ENCODE data around the gene SLBP. TPM values are rescaled to one million over a fixed set of nuclear protein-coding genes. Genes with fewer than 3 reads are reported as not detected.

The SLBP gene
- 10 to 100 TPM; 17.0 to 25.6 (median 21.0) TPM for total RNA-seq

DNA sequence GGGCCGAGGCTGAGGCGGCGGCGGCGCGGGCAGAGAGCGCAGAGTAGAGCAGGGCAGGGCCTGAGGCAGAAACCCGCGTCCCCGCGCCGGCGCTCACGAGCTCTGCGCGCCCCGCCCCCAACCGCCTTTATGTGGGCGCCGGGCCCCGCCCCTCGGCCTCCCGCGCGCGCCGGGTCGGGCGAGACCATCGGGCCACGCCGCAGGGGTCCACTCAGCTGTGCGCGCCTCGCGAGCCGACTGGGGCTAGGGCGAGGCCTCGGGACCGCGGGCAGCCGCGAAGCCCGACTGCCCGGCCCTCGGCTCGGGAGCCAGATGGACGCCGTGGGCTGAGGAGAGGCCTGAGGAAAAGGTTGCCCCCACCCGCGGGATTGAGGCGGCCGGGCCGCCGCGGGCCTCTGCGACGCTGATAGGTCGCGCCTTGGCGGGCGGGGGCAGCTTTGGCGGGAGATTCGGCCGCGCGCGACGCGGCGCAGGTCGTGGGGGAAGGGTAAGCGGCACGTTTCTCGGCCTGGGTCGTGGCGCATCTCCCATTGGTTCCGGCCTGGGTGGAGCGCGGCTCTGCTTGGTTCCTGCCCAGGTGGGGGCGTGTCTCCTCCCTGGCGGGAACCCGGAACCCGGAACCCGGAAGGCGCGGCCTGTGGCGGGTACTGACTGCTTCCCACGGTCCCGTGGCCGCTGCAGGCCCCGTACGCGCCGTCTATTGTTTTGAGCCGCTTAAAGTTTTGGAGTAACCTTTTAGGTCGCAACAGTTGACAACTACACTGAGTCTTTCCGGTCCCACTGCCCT is at the start of gene SLBP:
SLBP (minus strand) TSS at position 104 of the 787 bp plus-strand sequence. CDS start 131 bp downstream, outside the sequence.
- ATAC-seq = peak; percentile 87 to 89
- in situ Hi-C loops (cut with MboI; ENCODE audit: low sequenced_read_pairs in 4 of 4) (no loop called here), intact Hi-C loops (cut with DNase I; ENCODE audit: low total_unique reads) (loop anchor here (1.0 to 5.0 kb wide), 4 partner anchors 9 to 159 kb away; partner anchors contain the start of genes FAM53A, LETM1, NSD2 and TACC3)
- no peaks in the 10 kb centered on the region for H3K27me3 ChIP-seq
- peak within 1 kb of the TSS; percentile 66 to 77 (median 74) for H3K4me3 ChIP-seq
- TF ChIP-seq POLR2A (IDR thresholded peaks at IDR 0.05) = peak; percentile 94 to 95
- TF ChIP-seq, protein P1, sequence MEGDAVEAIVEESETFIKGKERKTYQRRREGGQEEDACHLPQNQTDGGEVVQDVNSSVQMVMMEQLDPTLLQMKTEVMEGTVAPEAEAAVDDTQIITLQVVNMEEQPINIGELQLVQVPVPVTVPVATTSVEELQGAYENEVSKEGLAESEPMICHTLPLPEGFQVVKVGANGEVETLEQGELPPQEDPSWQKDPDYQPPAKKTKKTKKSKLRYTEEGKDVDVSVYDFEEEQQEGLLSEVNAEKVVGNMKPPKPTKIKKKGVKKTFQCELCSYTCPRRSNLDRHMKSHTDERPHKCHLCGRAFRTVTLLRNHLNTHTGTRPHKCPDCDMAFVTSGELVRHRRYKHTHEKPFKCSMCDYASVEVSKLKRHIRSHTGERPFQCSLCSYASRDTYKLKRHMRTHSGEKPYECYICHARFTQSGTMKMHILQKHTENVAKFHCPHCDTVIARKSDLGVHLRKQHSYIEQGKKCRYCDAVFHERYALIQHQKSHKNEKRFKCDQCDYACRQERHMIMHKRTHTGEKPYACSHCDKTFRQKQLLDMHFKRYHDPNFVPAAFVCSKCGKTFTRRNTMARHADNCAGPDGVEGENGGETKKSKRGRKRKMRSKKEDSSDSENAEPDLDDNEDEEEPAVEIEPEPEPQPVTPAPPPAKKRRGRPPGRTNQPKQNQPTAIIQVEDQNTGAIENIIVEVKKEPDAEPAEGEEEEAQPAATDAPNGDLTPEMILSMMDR (IDR thresholded peaks at IDR 0.05 in 4 of 5, conservative IDR thresholded peaks at IDR 0.05 in 1 of 5) = peak in 1 of 5 experiments; percentile 24
- H3K9me3 ChIP-seq = no peaks in the 10 kb centered on the region
- DNase-seq = peak; percentile 93 to 94
- H3K36me3 ChIP-seq = peaks cover 0 to 8% of the 10 kb centered on the region in 2 donors
- peak within 1 kb of the TSS; percentile 91 to 96 (median 95) for H3K27ac ChIP-seq
- H3K4me1 ChIP-seq = peaks cover 18 to 25% of the 10 kb centered on the region in 2 donors

DNA sequence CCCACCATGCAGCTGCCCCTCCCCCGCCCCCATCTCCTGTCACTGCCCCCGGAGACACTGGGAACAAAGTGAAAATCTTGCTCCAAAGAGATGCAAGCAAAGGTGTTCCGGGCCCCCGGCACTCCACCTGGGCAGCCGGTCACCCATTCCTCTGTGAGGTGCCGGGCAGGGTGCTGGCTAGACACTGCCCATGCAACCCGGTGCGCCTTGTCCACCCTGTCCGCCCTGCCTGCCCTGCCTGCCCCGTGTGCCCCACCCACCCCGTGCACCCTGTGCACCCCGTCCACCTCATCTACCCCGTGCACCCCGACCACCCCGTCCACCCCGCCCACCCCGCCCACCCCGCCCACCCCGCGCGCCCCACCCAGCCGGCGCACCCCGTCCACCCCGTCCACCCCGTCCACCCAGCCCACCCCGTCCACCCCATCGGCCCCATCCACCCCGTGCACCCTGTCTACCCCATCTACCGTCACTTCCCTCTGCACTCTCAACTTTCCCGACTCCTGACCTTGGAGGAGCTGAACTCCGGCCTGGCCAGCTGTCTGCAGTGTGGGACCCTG is 49.1 kb upstream of the SLBP start:
- TF ChIP-seq, protein P1 (IDR thresholded peaks at IDR 0.05 in 4 of 5, conservative IDR thresholded peaks at IDR 0.05 in 1 of 5) = no peak
- TF ChIP-seq POLR2A (IDR thresholded peaks at IDR 0.05) = no peak
- H3K36me3 ChIP-seq = no peaks in the 10 kb centered on the region
- no peak overlapping the region for H3K4me3 ChIP-seq
- no peak for ATAC-seq
- H3K27ac ChIP-seq = no peak overlapping the region
- in situ Hi-C loops (cut with MboI; ENCODE audit: low sequenced_read_pairs in 4 of 4) (no loop called here), intact Hi-C loops (cut with DNase I; ENCODE audit: low total_unique reads) (no loop called here)
- no peaks in the 10 kb centered on the region for H3K9me3 ChIP-seq
- H3K4me1 ChIP-seq = peaks cover 0 to 7% of the 10 kb centered on the region in 2 donors
- peaks cover 0 to 7% (median 0%) of the 10 kb centered on the region in 3 donors for H3K27me3 ChIP-seq
- DNase-seq = no peak

DNA sequence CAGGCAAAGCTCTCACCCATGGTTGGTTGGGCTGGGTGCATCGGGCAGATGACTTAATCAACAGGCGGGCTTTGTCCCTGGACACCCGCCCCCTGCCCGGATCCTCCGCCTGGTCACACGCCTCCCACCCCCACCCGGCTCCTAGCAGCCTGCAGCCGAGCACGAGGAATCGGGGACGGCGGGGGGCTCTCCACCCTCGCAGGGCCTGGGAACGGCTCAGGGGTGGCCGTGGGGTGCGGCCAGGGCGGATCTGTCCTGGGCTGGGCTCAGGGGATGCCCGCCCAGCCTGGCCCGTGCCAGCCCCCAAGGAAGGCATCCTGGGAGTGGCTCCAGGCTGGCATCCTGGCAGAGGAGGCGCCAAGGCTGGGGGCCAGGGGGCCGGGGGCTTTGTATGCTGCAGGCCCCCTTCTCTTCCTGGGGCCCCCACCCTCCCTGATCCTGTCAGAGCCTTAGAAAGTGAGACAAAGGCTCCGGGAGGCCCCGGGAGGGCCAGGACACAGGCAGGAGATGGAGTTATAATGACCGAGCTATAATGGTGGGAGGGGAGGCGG is 48.5 kb upstream of the SLBP start:
- Histone ChIP-seq H3K4me3 (no peak overlapping the region), H3K9me3 (no peaks in the 10 kb centered on the region), H3K27me3 (peaks cover 0 to 7% (median 0%) of the 10 kb centered on the region in 3 donors), H3K4me1 (peaks cover 0 to 7% of the 10 kb centered on the region in 2 donors), H3K36me3 (no peaks in the 10 kb centered on the region), H3K27ac (no peak overlapping the region)
- no peak for DNase-seq
- intact Hi-C loops (cut with DNase I; ENCODE audit: low total_unique reads) (no loop called here), in situ Hi-C loops (cut with MboI; ENCODE audit: low sequenced_read_pairs in 4 of 4) (no loop called here)
- no peak for ATAC-seq
- no peak for TF ChIP-seq POLR2A (IDR thresholded peaks at IDR 0.05)
- TF ChIP-seq, protein P1 (IDR thresholded peaks at IDR 0.05 in 4 of 5, conservative IDR thresholded peaks at IDR 0.05 in 1 of 5) = no peak

DNA sequence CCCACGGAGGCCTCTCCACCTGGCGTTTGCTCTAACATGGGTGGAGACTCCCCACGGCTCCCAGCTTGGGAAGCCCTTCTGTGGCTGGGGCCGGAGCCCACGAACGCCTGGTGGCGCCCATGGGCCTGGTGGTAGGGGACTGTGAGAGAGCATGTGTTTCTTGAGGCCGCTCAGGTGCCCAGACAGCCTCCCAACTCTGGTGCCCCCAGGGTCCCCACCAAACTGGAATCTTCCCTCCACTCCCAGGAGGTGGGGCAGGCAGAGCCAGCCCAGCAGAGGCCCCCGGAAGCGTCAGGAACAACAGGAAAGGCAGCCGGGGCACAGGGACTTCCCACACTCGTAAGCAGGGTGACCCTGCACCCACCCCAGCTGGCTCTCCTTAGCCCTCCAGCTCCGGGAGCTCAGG is 47.7 kb upstream of the SLBP start:
- no peak for DNase-seq
- intact Hi-C loops (cut with DNase I; ENCODE audit: low total_unique reads) (no loop called here), in situ Hi-C loops (cut with MboI; ENCODE audit: low sequenced_read_pairs in 4 of 4) (no loop called here)
- H3K9me3 ChIP-seq = no peaks in the 10 kb centered on the region
- no peak for ATAC-seq
- H3K4me1 ChIP-seq = peaks cover 0 to 7% of the 10 kb centered on the region in 2 donors
- no peak overlapping the region for H3K27ac ChIP-seq
- H3K27me3 ChIP-seq = peaks cover 0 to 7% (median 0%) of the 10 kb centered on the region in 3 donors
- H3K36me3 ChIP-seq = no peaks in the 10 kb centered on the region
- H3K4me3 ChIP-seq = no peak overlapping the region
- TF ChIP-seq, protein P1 (IDR thresholded peaks at IDR 0.05 in 4 of 5, conservative IDR thresholded peaks at IDR 0.05 in 1 of 5) = no peak
- TF ChIP-seq POLR2A (IDR thresholded peaks at IDR 0.05) = no peak
